Hematopoietic multipotent progenitor cell treated with erythropoietin and hydrocortisone succinate and interleukin-3 and kit ligand, for 15 days (in vitro differentiated cells): ENCODE results near the gene EEFSEC.

ENCODE experiments used
- DNase-seq: peaks from one replicate; pipeline ENCODE4 v3.0.0-alpha.2; 2015; ENCODE audit warnings: low spot score

EEFSEC gene

DNA sequence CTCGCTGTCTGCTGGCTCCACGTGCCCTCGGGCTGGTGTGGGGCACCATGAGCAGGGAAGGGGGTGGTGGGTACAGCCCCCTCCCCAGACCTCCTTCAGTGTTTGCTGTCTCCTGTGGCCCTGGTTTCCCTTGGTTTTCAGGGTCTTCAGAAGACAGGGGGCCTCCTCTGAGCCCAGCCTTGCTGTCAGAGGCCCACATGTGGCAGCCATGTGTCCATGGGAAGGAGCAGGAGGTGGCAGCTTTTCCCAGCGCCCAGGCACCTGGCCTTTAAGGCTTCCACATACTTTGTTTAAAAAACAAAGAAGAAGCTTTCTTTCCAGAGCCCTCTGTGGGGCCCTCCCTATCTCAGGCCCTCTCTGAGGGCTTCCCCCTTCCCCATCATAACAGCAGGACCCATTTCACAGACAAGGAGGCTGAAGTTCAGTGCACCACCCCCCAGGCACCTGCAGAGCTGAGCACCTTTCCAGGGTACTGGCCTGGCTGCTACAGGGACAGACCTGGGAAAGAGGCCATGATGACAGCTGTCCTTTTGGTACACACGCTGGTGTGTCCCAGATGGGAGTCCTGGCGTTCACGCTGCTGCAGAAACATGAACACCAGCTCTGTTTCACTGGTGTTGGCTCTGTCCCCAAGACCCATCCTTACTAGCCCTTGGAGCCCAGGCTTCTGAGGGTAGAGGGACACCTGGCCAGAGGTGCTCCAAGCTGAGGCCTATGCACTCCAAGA, 239.7 kb downstream of the EEFSEC start:
- no peak for DNase-seq

DNA sequence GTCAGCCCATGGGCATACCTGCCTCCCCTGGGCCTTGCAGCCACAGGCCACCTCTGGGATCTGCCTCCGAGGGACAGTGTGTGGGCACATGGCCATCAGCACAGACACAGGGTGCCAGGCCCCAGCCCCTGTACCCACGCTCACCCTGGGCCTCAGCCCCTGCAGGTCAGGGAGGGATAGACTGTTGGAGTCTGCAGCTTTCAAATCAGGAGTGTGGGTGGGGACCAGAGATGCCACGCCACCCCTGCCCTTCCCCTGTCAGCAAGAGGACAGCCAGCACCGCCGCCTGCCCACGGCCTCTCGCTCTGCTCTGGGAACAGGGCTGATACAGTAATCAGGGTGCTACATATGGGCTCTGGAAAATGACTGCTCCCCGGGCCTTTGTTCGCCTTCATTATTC, 240.8 kb downstream of the EEFSEC start:
- peak; percentile 77 for DNase-seq

DNA sequence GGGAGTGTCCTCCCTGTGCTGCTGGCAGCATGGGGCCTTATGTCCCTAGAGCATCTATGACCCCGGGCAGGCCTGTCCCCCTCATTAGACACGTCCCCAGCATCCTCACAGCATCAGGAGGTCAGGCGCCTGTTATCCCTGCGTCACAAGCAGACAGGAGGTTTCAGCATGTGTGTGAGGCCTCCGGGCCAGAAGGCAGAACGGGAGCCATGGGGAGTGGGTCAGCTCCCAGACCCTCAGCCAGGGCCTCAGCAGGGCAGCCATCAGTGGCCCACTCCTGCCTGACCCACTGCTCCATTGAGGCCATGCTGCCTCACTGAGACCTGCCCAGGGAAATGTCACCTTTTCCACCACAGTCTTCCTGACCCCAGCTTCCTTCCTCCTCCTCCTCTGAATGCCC, 241.8 kb downstream of the EEFSEC start:
- DNase-seq = no peak

DNA sequence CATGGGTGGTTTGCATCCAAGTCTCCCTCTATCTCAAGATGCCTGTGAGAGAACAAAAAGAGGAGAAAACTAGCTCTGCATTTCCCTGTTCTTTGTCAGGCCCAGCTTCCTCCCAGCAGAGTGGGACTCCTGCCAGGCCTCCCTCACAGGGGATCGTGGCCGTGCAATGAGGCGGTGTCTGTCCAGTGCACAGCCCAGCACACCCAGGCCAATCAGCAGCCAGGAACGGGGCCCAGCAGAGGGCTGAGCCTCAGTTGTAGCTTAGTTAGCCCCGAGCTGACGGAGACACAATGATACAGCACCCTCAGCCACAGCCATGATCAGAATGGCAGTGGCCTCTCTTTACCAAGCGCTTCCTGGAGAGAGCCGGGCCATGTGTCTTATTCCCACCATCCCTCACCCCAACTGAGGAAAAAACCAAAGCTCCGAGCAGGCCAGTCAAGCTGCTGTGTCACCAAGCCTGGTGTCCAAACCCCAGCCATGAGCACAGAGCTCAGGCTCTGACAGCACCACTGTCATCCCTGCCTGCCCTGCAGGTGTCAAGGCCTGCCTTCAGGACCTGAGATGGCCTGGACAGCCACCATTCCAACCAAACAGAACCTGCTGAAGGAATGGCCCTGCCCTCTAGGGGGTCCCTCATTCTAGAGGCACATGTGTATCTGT, 242.3 kb downstream of the EEFSEC start:
- DNase-seq = peak; percentile 27

DNA sequence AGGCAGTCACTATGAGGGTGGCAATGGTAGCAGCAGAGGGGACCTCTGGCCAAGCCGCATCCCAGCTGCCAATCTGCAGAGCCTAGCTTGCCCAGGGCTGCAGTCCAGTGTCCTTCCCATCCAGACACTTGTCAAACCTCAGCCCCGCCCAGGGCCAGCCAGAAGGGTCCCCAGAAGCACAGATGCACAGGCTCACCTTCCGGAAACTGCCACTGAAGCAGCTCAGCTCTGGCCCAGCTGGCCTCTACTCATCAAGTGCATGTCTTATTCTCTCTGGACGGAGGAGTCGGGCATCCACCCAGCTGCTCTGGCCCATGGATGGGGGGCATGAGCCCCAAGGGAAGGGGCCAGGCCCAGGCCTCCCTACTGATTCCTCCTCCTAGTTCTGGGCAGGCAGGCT, 244.2 kb downstream of the EEFSEC start:
- no peak for DNase-seq

DNA sequence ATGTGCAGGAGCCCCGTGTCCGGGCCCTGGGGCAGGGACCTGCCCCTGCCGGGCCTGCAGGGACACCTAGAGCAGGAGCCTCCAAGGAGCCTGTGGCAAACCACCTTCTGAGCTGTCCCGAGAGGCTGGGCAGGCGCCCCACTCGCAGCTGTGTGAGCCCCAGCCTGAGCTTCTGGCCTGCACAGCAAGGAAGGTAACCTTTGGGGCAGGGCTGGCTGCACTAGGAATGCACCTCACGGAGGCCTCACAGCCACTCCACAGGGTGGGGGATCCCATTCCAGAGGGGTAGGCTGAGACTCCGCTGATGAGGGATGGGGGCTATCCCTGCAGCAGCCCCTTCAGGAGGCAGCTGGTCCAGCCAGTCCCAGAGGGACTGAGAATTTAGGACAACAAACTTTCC, 245.3 kb downstream of the EEFSEC start:
- no peak for DNase-seq

DNA sequence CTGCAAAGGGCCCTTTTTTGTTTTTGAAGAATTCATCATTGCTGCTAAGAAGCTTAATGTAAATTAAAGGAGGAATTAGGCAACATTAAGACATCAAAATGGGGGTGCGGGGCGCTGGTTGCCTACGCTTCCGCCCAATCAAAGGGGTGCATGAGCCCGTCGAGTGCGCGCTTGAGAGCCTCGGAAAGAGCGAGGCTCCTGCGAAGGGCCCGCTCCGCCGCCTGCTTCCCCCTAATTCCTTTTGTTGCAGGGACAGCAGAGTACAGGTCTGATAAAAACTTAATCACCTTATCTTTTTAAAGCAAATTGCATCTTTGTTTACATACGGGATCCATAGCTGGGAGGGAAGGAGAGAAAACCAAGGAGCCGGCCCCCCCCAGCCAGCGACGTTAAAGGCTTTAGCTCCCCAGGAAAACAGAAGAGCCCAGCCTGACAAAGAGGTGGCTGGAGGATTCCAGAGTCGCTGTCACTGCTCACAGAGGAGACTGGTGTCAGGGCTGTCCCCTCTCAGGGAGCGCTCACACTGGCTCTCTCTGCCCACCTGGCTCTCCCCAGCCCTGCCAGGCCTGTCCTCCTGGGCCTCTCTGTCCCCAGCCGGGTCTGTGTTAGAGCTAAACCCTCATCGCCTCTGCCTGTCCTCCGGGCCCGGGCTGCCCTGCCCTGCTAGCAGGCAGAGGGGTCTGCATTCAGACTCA, 246.1 kb downstream of the EEFSEC start:
- DNase-seq = no peak

DNA sequence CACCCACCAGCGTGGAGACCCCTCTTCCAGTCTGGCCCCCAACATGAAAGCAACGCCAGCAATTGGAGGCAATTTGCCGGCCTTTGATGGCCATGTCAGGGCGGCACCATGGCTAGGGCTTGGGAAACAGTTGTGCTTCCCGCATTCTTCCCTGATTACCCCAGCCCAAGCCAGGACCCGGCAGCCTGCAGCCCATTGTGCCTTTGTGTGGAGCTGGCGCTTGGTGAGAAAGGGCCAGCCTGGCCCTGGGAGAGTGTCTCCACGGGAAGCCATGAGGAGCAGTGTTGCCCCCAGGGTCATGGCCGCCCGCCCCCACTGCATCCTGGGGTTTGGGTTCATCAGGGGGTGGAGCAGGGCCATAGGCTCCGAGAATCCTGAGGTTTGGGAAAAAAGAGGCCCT, 247.4 kb downstream of the EEFSEC start:
- no peak for DNase-seq

DNA sequence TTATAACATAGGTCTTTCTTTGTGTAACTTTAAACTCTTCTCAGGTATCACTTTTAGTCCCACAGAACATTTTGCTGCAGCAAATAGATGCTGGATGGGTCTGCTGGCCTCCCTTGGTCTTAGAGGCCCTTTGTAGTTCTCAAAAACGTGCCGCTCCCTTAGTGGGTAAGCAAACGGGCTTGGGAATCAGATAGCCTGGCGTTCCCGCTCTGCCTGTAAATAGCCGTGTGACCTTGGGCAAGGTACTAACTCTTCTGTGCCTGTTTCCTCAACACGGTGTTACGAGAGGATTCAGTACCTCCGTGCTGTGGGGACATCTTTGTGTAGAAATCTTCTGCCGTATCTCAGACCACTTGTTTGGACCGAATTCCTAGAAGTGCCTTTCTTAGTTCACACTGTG, 249.0 kb downstream of the EEFSEC start:
- DNase-seq = no peak

DNA sequence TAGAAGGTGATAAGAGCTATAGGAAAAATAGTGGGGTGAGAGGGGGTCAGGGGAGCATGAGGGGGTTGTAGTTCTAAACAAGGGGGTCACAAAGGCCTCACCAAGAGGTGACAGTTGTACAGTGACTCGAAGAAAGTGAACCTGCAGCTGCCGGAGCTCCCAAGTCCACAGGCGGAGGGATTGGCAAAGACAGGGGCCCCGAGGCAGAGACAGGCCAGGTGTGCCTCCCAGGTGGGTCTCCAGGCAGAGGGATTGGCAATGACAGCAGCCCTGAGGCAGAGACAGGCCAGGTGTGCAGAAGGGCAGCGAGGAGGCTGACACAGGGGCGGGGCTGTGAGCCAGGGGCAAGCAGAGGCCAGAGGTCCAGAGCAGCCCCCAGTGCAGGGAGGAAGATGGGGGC, 249.7 kb downstream of the EEFSEC start:
- DNase-seq = no peak

DNA sequence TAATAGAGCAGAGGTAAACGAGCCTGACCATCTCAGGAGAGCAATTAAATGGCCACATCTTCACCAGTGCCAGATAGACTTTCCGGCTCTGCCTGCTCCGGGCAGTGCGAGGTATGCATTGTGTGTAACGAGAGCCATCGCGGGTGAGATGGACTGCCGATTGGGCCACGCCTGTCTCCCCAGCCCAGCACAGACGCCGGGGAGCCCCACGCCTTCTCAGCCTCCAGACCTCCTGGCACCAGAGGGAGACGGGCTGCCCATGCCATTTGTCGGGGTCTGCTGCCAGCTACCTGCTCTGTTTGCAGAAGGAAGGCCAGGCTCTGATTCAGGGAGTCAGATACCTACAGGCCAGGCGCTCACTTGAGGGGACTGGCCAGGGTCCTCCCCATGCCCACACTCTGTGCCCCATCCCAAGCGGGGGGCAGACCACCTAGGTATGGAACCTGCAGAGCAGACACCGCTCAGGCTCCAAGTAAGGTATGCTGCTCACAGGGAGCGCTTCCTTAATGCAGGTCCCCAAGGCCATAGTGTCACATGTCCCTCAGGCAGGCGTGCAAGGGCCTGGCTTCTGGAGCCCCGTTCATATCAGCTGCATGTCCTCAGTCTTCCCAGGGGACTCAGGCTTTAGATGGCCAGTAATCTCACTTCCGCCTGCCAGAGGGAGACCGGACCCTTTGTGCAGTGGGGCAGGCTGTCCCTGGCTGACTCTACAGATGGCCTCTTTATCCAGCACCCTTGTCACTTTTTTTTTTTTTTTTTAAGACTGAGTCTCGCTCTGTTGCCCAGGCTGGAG, 251.2 kb downstream of the EEFSEC start:
- no peak for DNase-seq

DNA sequence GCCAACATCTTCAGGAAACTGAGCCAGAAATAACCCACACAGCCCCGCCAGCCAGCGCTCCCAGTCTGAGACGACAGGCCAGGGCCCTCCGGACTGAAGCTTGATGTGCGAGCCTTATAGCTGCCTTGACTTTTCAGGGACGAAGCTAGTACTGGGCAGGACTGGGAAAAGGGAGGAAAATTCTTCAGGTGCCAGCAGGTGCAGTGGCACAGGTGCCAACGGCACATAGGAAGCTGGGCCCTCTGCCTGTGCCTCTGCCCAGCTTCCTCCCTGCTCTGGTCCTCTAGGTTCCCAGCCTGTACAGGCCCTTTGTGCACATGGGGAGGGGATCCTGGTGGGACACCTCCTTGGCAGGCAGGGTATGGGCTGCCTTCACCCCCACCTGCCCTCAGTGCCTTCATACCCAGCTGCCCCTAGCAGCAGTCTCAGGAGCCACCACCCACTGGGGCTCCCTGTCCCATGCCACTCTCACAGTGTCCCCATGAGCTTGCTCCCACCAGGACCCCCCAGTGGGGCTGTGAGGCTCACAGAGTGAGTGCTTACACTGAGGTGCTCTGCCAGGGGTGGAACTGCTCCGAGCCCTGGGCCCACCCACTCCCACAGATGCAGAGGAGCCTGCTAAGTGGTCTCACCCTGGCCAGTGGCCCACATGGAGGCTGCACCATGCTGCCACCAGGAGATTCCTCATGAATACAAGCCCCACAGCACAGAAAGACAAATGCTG, 252.4 kb downstream of the EEFSEC start:
- no peak for DNase-seq

DNA sequence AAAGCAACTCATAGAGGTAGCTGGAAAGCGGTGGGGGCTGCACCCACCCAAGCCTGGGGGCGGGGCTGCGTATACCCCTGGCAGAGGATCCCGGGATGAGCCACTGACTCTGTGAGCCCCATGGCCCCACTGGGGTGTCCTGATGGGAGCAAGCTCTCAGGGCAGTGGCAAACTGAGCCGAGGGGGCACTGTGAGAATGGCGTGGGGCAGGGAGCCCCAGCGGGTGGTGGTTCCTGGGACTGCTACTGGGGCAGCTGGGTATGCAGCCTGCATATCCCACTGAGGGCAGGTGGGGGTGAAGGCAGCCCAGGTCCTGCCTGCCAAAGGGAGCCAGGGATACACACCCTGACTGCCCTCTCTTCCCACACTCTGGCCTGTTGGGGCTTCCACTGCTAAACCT, 254.0 kb downstream of the EEFSEC start:
- no peak for DNase-seq

DNA sequence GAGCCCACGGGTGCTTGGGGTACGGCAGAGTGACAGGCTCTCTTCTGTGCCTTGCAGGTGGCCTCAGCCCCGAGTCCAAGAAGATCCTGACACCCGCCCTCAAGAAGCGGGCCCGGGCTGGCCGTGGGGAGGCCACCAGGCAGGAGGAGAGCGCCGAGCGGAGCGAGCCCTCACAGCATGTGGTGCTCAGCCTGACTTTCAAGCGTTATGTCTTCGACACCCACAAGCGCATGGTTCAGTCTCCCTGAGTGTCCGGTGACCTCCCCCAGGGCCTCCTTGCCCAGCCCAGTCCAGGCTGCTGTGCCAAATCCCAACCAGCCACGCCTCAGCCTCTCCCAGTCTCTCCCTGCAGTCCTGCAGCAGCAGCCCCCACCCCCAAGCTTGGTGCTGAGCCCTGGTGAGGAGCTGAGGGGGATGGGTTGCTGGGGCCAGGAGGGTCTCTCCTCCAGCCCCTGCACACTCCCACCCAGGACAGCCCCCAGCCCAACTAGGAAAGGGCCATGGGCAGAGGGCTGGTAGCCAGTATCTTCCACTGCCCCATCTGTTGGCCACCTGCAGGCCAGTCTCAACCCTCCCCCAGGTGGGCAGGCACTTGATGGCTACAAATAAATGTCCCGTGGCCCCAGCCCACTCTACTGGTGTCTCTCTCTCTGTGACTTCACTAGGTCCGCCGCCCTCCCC, 254.9 kb downstream of the EEFSEC start:
- DNase-seq = no peak

DNA sequence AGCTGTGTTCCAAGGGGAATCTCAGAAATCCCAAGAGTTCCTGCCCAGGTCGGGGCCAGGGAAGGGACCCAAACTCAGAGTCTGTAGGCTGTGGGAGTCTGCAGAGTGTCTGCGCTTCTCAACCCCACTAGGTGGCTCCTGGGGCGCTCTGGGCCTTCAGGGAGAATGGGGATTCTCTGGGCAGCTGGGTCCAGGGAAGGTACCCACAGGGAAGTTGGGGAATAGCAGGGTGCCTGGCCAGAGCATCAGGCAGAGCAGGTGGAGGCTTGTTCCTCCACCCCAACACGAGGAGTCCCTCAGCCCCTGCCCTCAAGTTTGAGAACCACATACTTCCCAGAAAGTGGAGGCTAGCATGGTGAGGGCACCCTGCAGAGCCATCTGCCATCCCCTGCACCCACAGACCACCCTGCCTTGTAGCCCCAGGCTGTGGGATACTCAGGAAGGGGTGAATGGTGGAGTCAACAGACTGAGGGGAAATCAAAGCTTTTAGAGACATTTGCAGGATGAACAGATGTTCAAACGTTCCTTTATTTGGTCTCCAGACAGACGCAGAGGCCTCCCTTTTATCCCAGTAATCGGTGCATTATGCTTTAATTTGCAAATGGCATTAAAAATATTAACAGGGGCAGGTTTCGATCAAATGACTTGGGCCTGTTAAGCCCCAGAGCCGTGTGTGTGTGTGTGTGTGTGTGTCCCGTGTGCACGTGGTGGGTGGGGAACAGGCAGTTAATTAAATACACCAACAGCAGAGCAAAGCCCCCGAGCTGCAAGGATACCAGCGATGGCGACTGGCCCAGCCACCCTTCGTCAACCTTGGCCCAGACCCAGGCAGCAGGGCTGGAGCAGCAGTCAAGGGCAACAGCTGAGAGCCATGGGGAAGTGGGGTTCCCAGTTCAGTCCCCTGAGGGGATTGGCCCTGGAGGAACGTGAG, 255.7 kb downstream of the EEFSEC start:
- DNase-seq = no peak

DNA sequence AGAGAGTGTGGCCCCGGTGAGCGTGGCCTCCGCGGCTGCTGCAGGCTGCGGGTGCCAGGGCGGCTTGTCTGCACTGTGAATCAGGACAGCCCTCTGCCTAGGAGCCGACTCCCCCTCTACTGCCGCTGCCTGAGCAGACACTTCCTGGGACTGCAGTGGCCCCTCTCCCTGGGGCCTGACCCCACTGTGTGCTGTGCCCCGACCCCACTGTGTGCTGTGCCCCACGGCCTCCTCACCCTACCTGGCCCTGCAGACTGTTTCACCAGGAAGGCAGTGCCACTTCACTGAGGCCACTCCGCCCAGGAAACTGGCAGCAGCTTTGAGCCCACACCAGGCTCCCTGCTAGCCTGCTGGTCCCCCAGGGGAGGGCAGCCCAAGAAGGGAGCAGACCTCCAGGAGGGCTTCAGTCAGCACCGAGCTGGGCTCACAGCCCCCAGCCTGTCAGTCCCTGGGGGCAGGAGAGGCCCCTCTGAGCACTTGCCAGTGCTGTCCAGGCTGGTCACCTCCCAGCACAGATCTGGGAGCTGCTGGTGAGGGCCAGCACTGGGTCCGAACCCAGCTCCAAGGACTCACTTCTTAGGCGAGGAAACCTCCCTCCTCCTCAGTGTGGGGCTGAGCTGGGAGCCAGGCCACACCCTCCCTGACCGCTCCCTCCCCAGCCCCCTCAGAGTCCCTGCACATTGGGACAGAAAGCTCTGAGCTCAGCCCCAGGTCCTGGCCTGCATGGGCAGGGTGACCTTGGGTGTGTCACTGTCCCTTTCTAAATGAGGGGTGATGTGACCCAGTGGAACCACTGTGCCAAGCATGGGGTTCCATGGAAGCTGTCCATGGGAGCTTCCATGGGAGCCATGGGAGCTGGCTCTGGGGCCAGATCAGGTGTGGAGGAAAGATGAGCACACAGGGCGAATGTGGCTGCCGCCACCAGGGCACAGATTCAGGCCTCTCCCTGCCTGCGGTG, 256.6 kb downstream of the EEFSEC start:
- no peak for DNase-seq

DNA sequence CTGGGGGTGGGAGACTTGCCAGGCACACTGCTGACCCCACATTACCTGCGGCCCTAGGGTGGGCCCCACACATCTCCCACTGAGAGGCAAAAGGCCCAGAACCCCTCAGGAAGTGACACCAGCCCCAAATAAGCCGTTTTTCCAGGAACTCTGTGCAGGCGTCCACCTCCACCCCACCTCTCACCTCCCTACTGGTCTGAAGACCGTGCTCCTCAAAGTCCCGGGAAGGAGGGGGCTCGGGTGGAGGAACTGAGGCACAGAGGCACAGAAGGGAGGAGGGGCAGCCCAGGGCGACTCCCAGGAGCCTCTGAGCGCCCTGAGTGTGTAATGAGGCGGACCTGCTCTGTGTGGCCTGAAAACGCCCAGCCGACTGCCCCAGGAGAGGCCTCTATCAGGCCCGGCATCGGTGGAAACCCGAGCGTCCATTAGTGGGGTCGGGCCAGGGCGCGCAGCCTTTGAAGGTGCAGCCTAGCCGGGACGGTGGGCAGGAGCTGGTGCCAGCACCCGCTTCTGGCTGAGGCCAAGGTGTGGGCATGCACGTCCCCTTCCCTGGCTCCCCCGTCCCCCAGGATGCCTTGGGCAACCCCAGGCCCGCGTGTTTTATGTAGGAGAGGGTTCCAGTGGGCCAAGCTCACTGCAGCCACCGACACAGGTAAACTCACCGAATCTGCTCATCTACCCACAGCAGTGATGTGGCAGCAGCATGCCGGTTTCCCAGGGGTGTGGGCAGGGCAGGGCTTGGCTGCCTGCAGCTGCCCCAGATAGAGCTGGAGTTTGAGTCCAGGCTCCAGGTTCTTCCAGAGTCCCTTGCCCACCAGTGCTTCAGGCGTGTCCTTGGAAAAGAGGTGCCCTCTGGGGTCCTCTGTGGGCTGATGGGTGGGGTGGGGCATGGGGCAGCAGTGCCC, 257.6 kb downstream of the EEFSEC start:
- no peak for DNase-seq

DNA sequence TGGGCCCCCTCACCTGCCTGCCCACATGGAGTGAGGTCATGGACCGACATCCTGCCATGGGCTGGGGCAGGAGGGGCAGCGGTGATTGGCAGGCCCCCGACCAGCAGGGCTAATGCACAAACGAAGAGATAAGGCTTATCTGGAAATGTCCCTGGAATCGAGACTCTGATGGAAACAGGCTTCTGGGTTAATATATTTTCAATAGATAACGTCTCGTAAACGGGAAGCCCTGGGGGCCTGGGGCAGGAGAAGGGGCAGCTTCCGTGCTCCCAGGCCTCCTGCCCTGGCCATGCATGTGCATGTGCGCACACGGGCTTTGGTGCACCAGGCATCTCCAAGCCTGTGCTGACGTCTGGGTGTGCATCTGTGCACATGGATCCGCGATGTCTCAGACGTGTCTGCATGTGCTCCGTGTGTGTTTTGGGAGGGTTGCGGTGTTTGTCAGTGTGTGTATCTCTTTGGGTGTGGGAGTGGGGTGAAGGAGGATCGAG, 258.3 kb downstream of the EEFSEC start:
- no peak for DNase-seq
